ENCODE measurements around the gene GALNT15.

Gene GALNT15

GRCh38 chr3:16189201-16189600 is 14.7 kb downstream of the GALNT15 start:
- DNase-seq: no peak

GRCh38 chr3:16190704-16191103 is 16.2 kb downstream of the GALNT15 start:
- DNase-seq: no peak

- DNase-seq: no peak
Measured at GRCh38 chr3:16191591-16191990, 17.1 kb downstream of the GALNT15 start.

- no peak for DNase-seq
Measured at GRCh38 chr3:16192176-16192811, 17.8 kb downstream of the GALNT15 start.

- DNase-seq: no peak
Measured at GRCh38 chr3:16198427-16198826, 23.9 kb downstream of the GALNT15 start.

GRCh38 chr3:16199769-16200168 is 25.3 kb downstream of the GALNT15 start:
- DNase-seq: no peak

- DNase-seq: no peak
Measured at GRCh38 chr3:16200411-16200810, 25.9 kb downstream of the GALNT15 start.

GRCh38 chr3:16203031-16203430 is 28.6 kb downstream of the GALNT15 start:
- no peak for DNase-seq

GRCh38 chr3:16203671-16204629 is 29.5 kb downstream of the GALNT15 start:
- DNase-seq: no peak

- DNase-seq: no peak
Measured at GRCh38 chr3:16204751-16205150, 30.3 kb downstream of the GALNT15 start.

- DNase-seq: no peak
Measured at GRCh38 chr3:16205156-16205870, 30.8 kb downstream of the GALNT15 start.

- no peak for DNase-seq
Measured at GRCh38 chr3:16207031-16207430, 32.6 kb downstream of the GALNT15 start.

- DNase-seq: no peak
Measured at GRCh38 chr3:16211176-16211904, 36.9 kb downstream of the GALNT15 start.

GRCh38 chr3:16214366-16214765 is 39.9 kb downstream of the GALNT15 start:
- DNase-seq: no peak

GRCh38 chr3:16216373-16216935 is 42.0 kb downstream of the GALNT15 start:
- DNase-seq: no peak

- no peak for DNase-seq
Measured at GRCh38 chr3:16219777-16220176, 45.3 kb downstream of the GALNT15 start.

GRCh38 chr3:16221990-16222389 is 47.5 kb downstream of the GALNT15 start:
- no peak for DNase-seq

GRCh38 chr3:16222547-16222946 is 48.1 kb downstream of the GALNT15 start:
- DNase-seq: no peak

GRCh38 chr3:16224325-16224724 is 49.8 kb downstream of the GALNT15 start:
- DNase-seq: peak; percentile 78

- no peak for DNase-seq
Measured at GRCh38 chr3:16227566-16227965, 53.1 kb downstream of the GALNT15 start.

- no peak for DNase-seq
Measured at GRCh38 chr3:16229681-16230080, 55.2 kb downstream of the GALNT15 start.

- DNase-seq: no peak
Measured at GRCh38 chr3:16231983-16232382, 57.5 kb downstream of the GALNT15 start.
